Mesenchymal stem cell (in vitro differentiated cells and primary cell): Measurements from ENCODE around the gene HS1BP3.

Experiments used
- DNase-seq: peaks from one replicate; pipeline ENCODE4 v3.0.0-alpha.2; 2013
- H2AFZ ChIP-seq: one replicate; pipeline ENCODE4 v1.6.1; 2013; ENCODE audit warnings: low read depth, mild to moderate bottlenecking, control low read depth, inconsistent platforms, low read length, moderate library complexity
- H2AK5ac ChIP-seq: 2 replicates; pipeline ENCODE4 v1.6.1; 2013; ENCODE audit warnings: low read length, moderate library complexity, mild to moderate bottlenecking, inconsistent platforms; ENCODE audit not compliant: severe bottlenecking
- H2BK120ac ChIP-seq: one replicate; pipeline ENCODE4 v1.6.1; 2013; ENCODE audit warnings: low read depth, mild to moderate bottlenecking, inconsistent platforms, low read length, moderate library complexity
- H2BK12ac ChIP-seq, 2 experiments: one replicate each; pipeline ENCODE4 v1.6.1; 2013; ENCODE audit warnings: inconsistent platforms in 2 of 2, low read length in 2 of 2, mild to moderate bottlenecking in 2 of 2, moderate library complexity in 2 of 2, control low read depth in 1 of 2
- H2BK15ac ChIP-seq: one replicate; pipeline ENCODE4 v1.6.1; 2013; ENCODE audit warnings: mild to moderate bottlenecking, low read depth, inconsistent platforms; ENCODE audit not compliant: poor library complexity, severe bottlenecking
- H2BK5ac ChIP-seq: 2 replicates; pipeline ENCODE4 v1.6.1; 2013; ENCODE audit warnings: low read depth, mild to moderate bottlenecking, low read length, control low read depth, inconsistent platforms; ENCODE audit not compliant: poor library complexity, severe bottlenecking
- H3K14ac ChIP-seq, 2 experiments: one replicate each; pipeline ENCODE4 v1.6.1; 2013; ENCODE audit warnings: inconsistent platforms in 2 of 2, low read length in 2 of 2, control low read depth in 1 of 2, mild to moderate bottlenecking in 1 of 2, moderate library complexity in 1 of 2
- H3K18ac ChIP-seq, 2 experiments: one replicate each; pipeline ENCODE4 v1.6.1; 2013; ENCODE audit warnings: inconsistent platforms in 2 of 2, low read length in 2 of 2, control low read depth in 1 of 2, low read depth in 1 of 2, mild to moderate bottlenecking in 1 of 2
- H3K23ac ChIP-seq, 2 experiments: one replicate each; pipeline ENCODE4 v1.6.1; 2013; ENCODE audit warnings: inconsistent platforms in 2 of 2, low read length in 2 of 2, mild to moderate bottlenecking in 2 of 2, moderate library complexity in 2 of 2, control low read depth in 1 of 2
- H3K27ac ChIP-seq: 2 replicates; pipeline ENCODE4 v1.5.1; 2013; ENCODE audit warnings: mild to moderate bottlenecking, moderate library complexity, low read length, control low read depth, inconsistent platforms; ENCODE audit not compliant: poor library complexity, severe bottlenecking
- H3K27me3 ChIP-seq, 2 experiments: 2 replicates each; pipeline versions ENCODE4 v1.6.1 to v1.7.0; 2013; ENCODE audit warnings: low read length in 2 of 2, mild to moderate bottlenecking in 2 of 2, moderate library complexity in 2 of 2, control low read depth in 1 of 2, inconsistent platforms in 1 of 2; ENCODE audit not compliant: control insufficient read depth in 1 of 2, insufficient read depth in 1 of 2
- H3K36me3 ChIP-seq, 2 experiments: 2 replicates each; pipeline versions ENCODE4 v1.6.1 to v1.7.0; 2013; ENCODE audit warnings: low read length in 2 of 2, control low read depth in 1 of 2, inconsistent platforms in 1 of 2, low read depth in 1 of 2, mild to moderate bottlenecking in 1 of 2; ENCODE audit not compliant: insufficient read depth in 2 of 2, control insufficient read depth in 1 of 2
- H3K4ac ChIP-seq, 2 experiments: one replicate each; pipeline ENCODE4 v1.6.1; 2013; ENCODE audit warnings: inconsistent platforms in 2 of 2, low read length in 2 of 2, mild to moderate bottlenecking in 2 of 2, moderate library complexity in 2 of 2, control low read depth in 1 of 2, low read depth in 1 of 2
- H3K4me1 ChIP-seq: 2 replicates; pipeline ENCODE4 v1.6.1; 2013; ENCODE audit warnings: low read depth, low read length, control low read depth; ENCODE audit not compliant: control insufficient read depth, insufficient read depth
- H3K4me2 ChIP-seq: 2 replicates; pipeline ENCODE4 v1.6.1; 2013; ENCODE audit warnings: low read length, mild to moderate bottlenecking, inconsistent platforms; ENCODE audit not compliant: poor library complexity, severe bottlenecking
- H3K4me3 ChIP-seq, 2 experiments: 2 replicates each; pipeline versions ENCODE4 v1.5.1 to v1.7.0; 2013; ENCODE audit warnings: low read length in 2 of 2, mild to moderate bottlenecking in 2 of 2, control low read depth in 1 of 2, low read depth in 1 of 2; ENCODE audit not compliant: insufficient read depth in 1 of 2
- H3K79me1 ChIP-seq: replicated peaks from 2 replicates; pipeline ENCODE4 v1.6.1; 2013; ENCODE audit warnings: mild to moderate bottlenecking, control low read depth, low read length, inconsistent platforms; ENCODE audit not compliant: poor library complexity, severe bottlenecking
- H3K9ac ChIP-seq: 2 replicates; pipeline ENCODE4 v1.7.0; 2013; ENCODE audit warnings: mild to moderate bottlenecking, low read length, moderate library complexity
- H3K9me3 ChIP-seq: 2 replicates; pipeline ENCODE4 v1.7.0; 2013; ENCODE audit warnings: mild to moderate bottlenecking, low read length; ENCODE audit not compliant: control insufficient read depth
- H4K8ac ChIP-seq: one replicate; pipeline ENCODE4 v1.6.1; 2013; ENCODE audit warnings: inconsistent platforms, mild to moderate bottlenecking, low read length, moderate library complexity
- H4K91ac ChIP-seq: one replicate; pipeline ENCODE4 v1.6.1; 2013; ENCODE audit warnings: mild to moderate bottlenecking, low read length, inconsistent platforms
- WGBS: methylation state at CpG from one replicate; pipeline ENCODE4 v1.1.7; 2013; ENCODE audit warnings: mixed read lengths; 5-methylcytosine and 5-hydroxymethylcytosine counted together

The HS1BP3 gene

DNA sequence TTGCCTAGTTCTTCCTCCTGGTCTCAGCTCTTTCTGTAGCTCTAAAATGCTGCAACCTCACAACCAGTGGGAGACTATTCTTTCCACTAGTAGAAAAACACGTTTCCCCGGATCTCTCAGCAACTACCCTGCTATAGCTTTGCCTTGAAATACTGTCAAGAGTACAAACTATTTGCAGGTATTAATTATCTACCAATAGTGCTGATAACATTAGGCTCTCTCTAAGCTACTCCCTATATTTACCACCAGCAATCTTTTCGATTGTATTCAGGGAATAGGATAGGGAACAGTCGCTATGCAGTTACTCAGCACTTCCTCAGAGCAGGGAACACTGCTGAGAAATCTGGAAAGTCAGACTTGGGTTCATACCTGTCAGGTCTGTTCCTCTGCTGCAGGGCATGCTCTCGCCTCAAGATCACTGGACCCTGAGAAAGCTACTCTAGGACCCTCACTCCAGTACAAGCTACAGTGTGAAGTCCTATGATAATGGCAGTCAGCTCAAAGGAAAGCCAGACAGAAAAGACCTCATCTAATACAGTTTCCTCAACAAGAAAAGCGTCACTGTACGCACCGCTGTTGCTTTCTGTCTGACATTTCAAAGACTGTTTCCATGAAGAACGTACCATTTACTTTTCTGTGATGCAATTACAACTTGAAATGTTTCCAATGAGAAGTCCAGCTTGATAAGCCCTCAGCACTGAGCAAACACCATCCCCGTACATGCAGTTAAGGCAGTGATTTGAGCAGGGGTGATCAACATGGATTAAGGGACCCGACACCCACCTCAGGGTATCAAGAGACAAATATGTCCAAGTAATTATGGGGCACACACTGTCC is 38.7 kb upstream of the HS1BP3 start:
- Histone ChIP-seq H2BK120ac (no peak overlapping the region), H3K27ac (no peak overlapping the region), H3K9ac (no peak overlapping the region), H2AFZ (no peak overlapping the region), H2AK5ac (no peak overlapping the region), H3K27me3 (no peaks in the 10 kb centered on the region), H3K79me1 (peaks cover 6% of the 10 kb centered on the region), H3K23ac (no peak overlapping the region), H4K91ac (peak overlapping the region; percentile 40), H3K4me1 (no peaks in the 10 kb centered on the region), H3K36me3 (peaks cover 9 to 40% of the 10 kb centered on the region in 2 experiments), H3K4me2 (no peak overlapping the region), H3K4ac (peak overlapping the region in 1 of 2 experiments; percentile 45), H2BK12ac (peak overlapping the region; percentile 55 to 64), H3K4me3 (no peak overlapping the region), H3K18ac (peak overlapping the region in 1 of 2 experiments; percentile 54), H3K9me3 (no peaks in the 10 kb centered on the region), H3K14ac (no peak overlapping the region), H2BK15ac (no peak overlapping the region), H4K8ac (peak overlapping the region; percentile 32), H2BK5ac (no peak overlapping the region)
- 90% methylated on average over 9 of the region's 11 CpGs for WGBS
- DNase-seq = no peak

- Histone ChIP-seq H2BK12ac (no peak overlapping the region), H2BK120ac (no peak overlapping the region), H3K36me3 (peaks cover 16 to 41% of the 10 kb centered on the region in 2 experiments), H2AFZ (no peak overlapping the region), H4K8ac (no peak overlapping the region), H2BK5ac (no peak overlapping the region), H2BK15ac (no peak overlapping the region), H3K9ac (no peak overlapping the region), H3K4me3 (no peak overlapping the region), H3K4me1 (no peaks in the 10 kb centered on the region), H4K91ac (no peak overlapping the region), H3K9me3 (no peaks in the 10 kb centered on the region), H3K27ac (no peak overlapping the region), H3K79me1 (peaks cover 9% of the 10 kb centered on the region), H3K4me2 (no peak overlapping the region), H2AK5ac (no peak overlapping the region), H3K18ac (no peak overlapping the region), H3K14ac (no peak overlapping the region), H3K23ac (no peak overlapping the region), H3K4ac (no peak overlapping the region), H3K27me3 (no peaks in the 10 kb centered on the region)
- peak; percentile 70 for DNase-seq
- 91% methylated on average over 4 of the region's 4 CpGs for WGBS
Measured at GRCh38 chr2:20687260-20687832, 36.4 kb upstream of the HS1BP3 start.

DNA sequence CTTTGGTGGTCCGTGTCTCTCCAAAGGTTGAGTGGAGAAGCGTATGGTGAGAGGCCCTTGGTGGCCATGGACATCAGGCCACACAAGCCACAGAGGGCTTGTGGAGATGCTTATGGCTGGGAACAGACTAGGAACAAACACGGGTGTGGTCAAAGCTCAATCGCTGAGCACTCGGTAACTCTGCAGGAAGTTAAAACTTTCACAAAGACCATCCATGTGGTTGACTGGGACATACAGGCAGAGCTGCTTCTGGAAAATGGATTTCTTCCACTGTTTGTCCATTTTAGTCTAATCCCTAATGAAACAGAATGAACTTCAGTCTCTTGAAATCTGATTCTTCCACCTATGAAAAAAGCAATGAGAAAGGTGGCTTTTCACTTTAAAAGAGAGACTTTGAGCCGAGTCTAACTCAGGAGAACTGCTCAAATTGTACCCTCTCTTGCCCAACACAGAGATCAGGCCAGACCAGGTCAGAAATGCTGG is 33.7 kb upstream of the HS1BP3 start:
- Histone ChIP-seq H3K4me3 (no peak overlapping the region), H2AK5ac (no peak overlapping the region), H2AFZ (no peak overlapping the region), H3K14ac (no peak overlapping the region), H3K18ac (no peak overlapping the region), H2BK5ac (no peak overlapping the region), H3K36me3 (peaks cover 27 to 51% of the 10 kb centered on the region in 2 experiments), H3K4me2 (no peak overlapping the region), H4K91ac (no peak overlapping the region), H4K8ac (no peak overlapping the region), H2BK12ac (no peak overlapping the region), H3K4ac (no peak overlapping the region), H3K27me3 (no peaks in the 10 kb centered on the region), H2BK120ac (no peak overlapping the region), H3K9me3 (no peaks in the 10 kb centered on the region), H3K4me1 (peaks cover 4% of the 10 kb centered on the region), H3K9ac (no peak overlapping the region), H3K23ac (no peak overlapping the region), H3K27ac (no peak overlapping the region), H2BK15ac (no peak overlapping the region), H3K79me1 (peaks cover 6% of the 10 kb centered on the region)
- 88% methylated on average over 6 of the region's 6 CpGs for WGBS
- DNase-seq = no peak

- Histone ChIP-seq H4K91ac (no peak overlapping the region), H2AK5ac (no peak overlapping the region), H2BK120ac (no peak overlapping the region), H4K8ac (no peak overlapping the region), H3K23ac (no peak overlapping the region), H3K36me3 (peaks cover 37 to 49% of the 10 kb centered on the region in 2 experiments), H3K4ac (no peak overlapping the region), H3K27ac (no peak overlapping the region), H2BK5ac (no peak overlapping the region), H3K4me2 (no peak overlapping the region), H2BK15ac (no peak overlapping the region), H3K14ac (no peak overlapping the region), H3K79me1 (peaks cover 3% of the 10 kb centered on the region), H2AFZ (no peak overlapping the region), H3K9ac (no peak overlapping the region), H3K4me1 (peaks cover 7% of the 10 kb centered on the region), H3K27me3 (no peaks in the 10 kb centered on the region), H3K4me3 (no peak overlapping the region), H2BK12ac (no peak overlapping the region), H3K9me3 (no peaks in the 10 kb centered on the region), H3K18ac (no peak overlapping the region)
- WGBS = 60% methylated on average over 7 of the region's 7 CpGs
- DNase-seq = peak; percentile 50
Measured at GRCh38 chr2:20682167-20682920, 31.4 kb upstream of the HS1BP3 start.
